NCI-H526 treated with DMSO at 0.1 percent for 48 hours (cell line): ENCODE measurements around the gene BCL6.

ENCODE experiments used
- DNase-seq: peaks from one replicate; lab custom pipeline; 2025; lab: John Stamatoyannopoulos, UW

The BCL6 gene

GRCh38 chr3:187739094-187739560, 6.1 kb downstream of the BCL6 start:
- DNase-seq, result no peak

- peak; percentile 81 for DNase-seq
Observed at GRCh38 chr3:187738331-187739093, 6.8 kb downstream of the BCL6 start.

GRCh38 chr3:187738071-187738330, 7.3 kb downstream of the BCL6 start:
- no peak for DNase-seq

- no peak for DNase-seq
Observed at GRCh38 chr3:187737368-187738070, 7.7 kb downstream of the BCL6 start.

- no peak for DNase-seq
Observed at GRCh38 chr3:187737006-187737367, 8.3 kb downstream of the BCL6 start.

GRCh38 chr3:187736418-187736871, 8.8 kb downstream of the BCL6 start:
- DNase-seq, result no peak

GRCh38 chr3:187735837-187736236, 9.4 kb downstream of the BCL6 start:
- DNase-seq, result no peak

- DNase-seq, result no peak
Observed at GRCh38 chr3:187735383-187735782, 9.9 kb downstream of the BCL6 start.

- no peak for DNase-seq
Observed at GRCh38 chr3:187734841-187735240, 10.4 kb downstream of the BCL6 start.

- no peak for DNase-seq
Observed at GRCh38 chr3:187733371-187733770, 11.9 kb downstream of the BCL6 start.

- no peak for DNase-seq
Observed at GRCh38 chr3:187729598-187729997, 15.7 kb downstream of the BCL6 start.

GRCh38 chr3:187728940-187729583, 16.2 kb downstream of the BCL6 start:
- DNase-seq, result no peak

- DNase-seq, result no peak
Observed at GRCh38 chr3:187728248-187728647, 17.0 kb downstream of the BCL6 start.

- DNase-seq, result no peak
Observed at GRCh38 chr3:187726564-187726963, 18.7 kb downstream of the BCL6 start.

- no peak for DNase-seq
Observed at GRCh38 chr3:187725653-187726370, 19.5 kb downstream of the BCL6 start.

- no peak for DNase-seq
Observed at GRCh38 chr3:187725224-187725623, 20.0 kb downstream of the BCL6 start.

GRCh38 chr3:187722206-187722612, 23.1 kb downstream of the BCL6 start:
- DNase-seq, result no peak

GRCh38 chr3:187721055-187721454, 24.2 kb downstream of the BCL6 start:
- no peak for DNase-seq

- DNase-seq, result no peak
Observed at GRCh38 chr3:187720337-187720670, 25.0 kb downstream of the BCL6 start.

GRCh38 chr3:187719628-187720336, 25.5 kb downstream of the BCL6 start:
- no peak for DNase-seq

GRCh38 chr3:187718802-187719201, 26.5 kb downstream of the BCL6 start:
- DNase-seq, result no peak

GRCh38 chr3:187717572-187717971, 27.7 kb downstream of the BCL6 start:
- DNase-seq, result no peak
